CD14-positive monocyte (primary cell): Measurements from ENCODE around the gene ERCC6L2. TPM values are rescaled to one million over a fixed set of nuclear protein-coding genes. Genes with fewer than 3 reads are reported as not detected.

Source experiments
- DNase-seq, 3 donors: peaks; one replicate each; pipeline ENCODE4 v3.0.0-alpha.2; 2011 to 2022
- H2AFZ ChIP-seq: 2 replicates; pipeline ENCODE4 v1.6.0; 2012; ENCODE audit warnings: mild to moderate bottlenecking, low read depth, low read length, inconsistent platforms; ENCODE audit not compliant: insufficient read depth, poor library complexity, severe bottlenecking
- H3K27ac ChIP-seq, 2 donors: 1 replicate in 1 of 2; 2 replicates in 1 of 2; pipeline ENCODE4 v1.5.1; 2012 to 2013; ENCODE audit warnings: low read length in 2 of 2, control low read depth in 1 of 2, inconsistent platforms in 1 of 2, low read depth in 1 of 2, mild to moderate bottlenecking in 1 of 2
- H3K27me3 ChIP-seq, 2 donors: one replicate each; pipeline versions ENCODE4 v1.6.0 to v1.6.1; 2011 to 2013; ENCODE audit warnings: low read length in 2 of 2; ENCODE audit not compliant: control insufficient read depth in 2 of 2, insufficient read depth in 2 of 2
- H3K36me3 ChIP-seq, 2 donors: replicated peaks in 1 of 2; 1 replicate in 1 of 2; 2 replicates in 1 of 2; pipeline versions ENCODE4 v1.5.1 to v1.6.1; 2012 to 2013; ENCODE audit warnings: low read length in 2 of 2, control low read depth in 1 of 2, inconsistent platforms in 1 of 2, mild to moderate bottlenecking in 1 of 2; ENCODE audit not compliant: insufficient read depth in 2 of 2, control insufficient read depth in 1 of 2
- H3K4me1 ChIP-seq, 2 donors: 1 replicate in 1 of 2; 2 replicates in 1 of 2; pipeline versions ENCODE4 v1.5.1 to v1.6.1; 2012 to 2013; ENCODE audit warnings: low read length in 2 of 2, control low read depth in 1 of 2, inconsistent platforms in 1 of 2, mild to moderate bottlenecking in 1 of 2, moderate library complexity in 1 of 2; ENCODE audit not compliant: insufficient read depth in 2 of 2, control insufficient read depth in 1 of 2
- H3K4me2 ChIP-seq: replicated peaks from 2 replicates; pipeline ENCODE3; 2012; ENCODE audit warnings: low read length, moderate library complexity, mild to moderate bottlenecking; ENCODE audit not compliant: poor library complexity, severe bottlenecking; ENCODE audit errors: extremely low read depth
- H3K4me3 ChIP-seq, 3 experiments: fragments of 200-600 bp in 1 of 3; sonication (generic) in 1 of 3; replicated peaks in 1 of 3; 1 replicate in 2 of 3; 2 replicates in 1 of 3; pipeline ENCODE4 v1.5.1; 2011 to 2013; ENCODE audit warnings: low read length in 3 of 3, mild to moderate bottlenecking in 3 of 3, control low read depth in 2 of 3, low read depth in 2 of 3, inconsistent platforms in 1 of 3, moderate library complexity in 1 of 3
- H3K79me2 ChIP-seq: 2 replicates; pipeline ENCODE4 v1.6.0; 2012; ENCODE audit warnings: mild to moderate bottlenecking, control low read depth, inconsistent platforms, low read length, moderate library complexity; ENCODE audit not compliant: insufficient read depth
- H3K9ac ChIP-seq: 2 replicates; pipeline ENCODE4 v1.6.0; 2017; ENCODE audit warnings: low read length, mild to moderate bottlenecking; ENCODE audit not compliant: insufficient read depth, poor library complexity, severe bottlenecking
- H3K9me3 ChIP-seq, 2 donors: replicated peaks in 1 of 2; 1 replicate in 1 of 2; 2 replicates in 1 of 2; pipeline versions ENCODE4 v1.5.1 to v1.6.1; 2012 to 2013; ENCODE audit warnings: low read length in 2 of 2, control low read depth in 1 of 2; ENCODE audit not compliant: control insufficient read depth in 1 of 2, insufficient read depth in 1 of 2
- H4K20me1 ChIP-seq: 2 replicates; pipeline ENCODE4 v1.6.0; 2012; ENCODE audit warnings: mild to moderate bottlenecking, low read length, control low read depth, moderate library complexity; ENCODE audit not compliant: insufficient read depth
- H3K27ac Mint-ChIP-seq, 7 donors: one replicate each; pipeline ENCODE4 v1.8.0; 2020; ENCODE audit warnings: mild to moderate bottlenecking in 7 of 7, mixed read lengths in 7 of 7, moderate library complexity in 6 of 7, inconsistent platforms in 2 of 7
- H3K27me3 Mint-ChIP-seq, 3 donors: one replicate each; pipeline ENCODE4 v1.8.0; 2021 to 2022; ENCODE audit warnings: low read depth in 3 of 3, mild to moderate bottlenecking in 3 of 3, mixed read lengths in 3 of 3, moderate library complexity in 3 of 3, inconsistent platforms in 1 of 3
- H3K36me3 Mint-ChIP-seq, 2 donors: one replicate each; pipeline ENCODE4 v1.8.0; 2020; ENCODE audit warnings: mixed read lengths in 2 of 2, inconsistent platforms in 1 of 2, mild to moderate bottlenecking in 1 of 2
- H3K4me1 Mint-ChIP-seq: one replicate; pipeline ENCODE4 v1.8.0; 2020; ENCODE audit warnings: mild to moderate bottlenecking, mixed read lengths
- H3K4me3 Mint-ChIP-seq, 2 donors: one replicate each; pipeline ENCODE4 v1.8.0; 2020; ENCODE audit warnings: mild to moderate bottlenecking in 2 of 2, mixed read lengths in 2 of 2, moderate library complexity in 1 of 2
- H3K9me3 Mint-ChIP-seq, 7 donors: one replicate each; pipeline ENCODE4 v1.8.0; 2020 to 2022; ENCODE audit warnings: mixed read lengths in 7 of 7, mild to moderate bottlenecking in 6 of 7, moderate library complexity in 6 of 7, inconsistent platforms in 2 of 7
- WGBS: methylation state at CpG from one replicate; pipeline ENCODE4 v1.1.5; 2013; ENCODE audit warnings: missing lambda C conversion rate; ENCODE audit not compliant: insufficient coverage; 5-methylcytosine and 5-hydroxymethylcytosine counted together
- intact Hi-C, 2 donors: fragments of 100-400 bp; cut with micrococcal nuclease; formaldehyde crosslinking; loops; one replicate each; pipeline versions ENCODE4 v1.15.0 to v1.15.1; 2023
- polyA plus RNA-seq, 3 donors: library from polyadenylated mRNA; depleted of rRNA in 1 of 3; unstranded in 2 of 3; stranded (reverse) in 1 of 3; fragments of 300-500 nt in 2 of 3; fragments of >200 nt in 1 of 3; fragmentation: Illumina TruSeq in 2 of 3; gene quantifications; 1 replicate in 2 of 3; 2 replicates in 1 of 3; pipeline ENCODE4 v1.2.3, GENCODE V29; 2012 to 2021
- TF ChIP-seq, protein P1 (sequence below): fragments of 200-600 bp; IDR thresholded peaks from one replicate; pipeline ENCODE4 v1.8.0; 2022; ENCODE audit warnings: antibody characterized with exemption, mild to moderate bottlenecking

ERCC6L2 gene
- polyA plus RNA-seq, 3 donors = 7.1 to 18.9 (median 7.2) TPM

GRCh38 chr9:95834281-95834907 is 41.1 kb upstream of the ERCC6L2 start:
- WGBS = no CpG with 5 or more reads among the region's 3 CpGs
- no peak for DNase-seq

DNA sequence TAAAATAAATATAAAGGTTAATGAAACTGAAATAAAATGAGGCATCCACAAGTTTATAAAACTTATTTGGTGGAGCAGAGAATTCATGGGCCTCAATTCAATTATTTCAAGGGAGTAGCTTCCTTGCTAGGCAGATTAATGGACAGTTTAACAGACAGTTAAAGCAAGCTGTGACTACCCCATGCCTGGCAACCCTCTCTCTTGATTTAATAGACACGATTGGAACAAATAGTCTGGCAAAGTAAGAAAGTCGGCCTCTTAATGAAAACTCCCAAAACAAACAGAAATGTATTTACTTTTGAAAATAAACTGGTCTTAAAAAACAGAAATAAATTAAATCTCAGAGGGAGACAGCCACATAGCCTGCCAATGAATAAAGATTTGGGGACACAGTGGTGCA is 40.1 kb upstream of the ERCC6L2 start:
- no peaks in the 10 kb centered on the region for H3K4me1 ChIP-seq
- H3K27me3 ChIP-seq = no peaks in the 10 kb centered on the region
- peaks cover 2% of the 10 kb centered on the region in 3 donors for H3K27me3 Mint-ChIP-seq
- DNase-seq = no peak
- intact Hi-C loops = no loop called here
- H3K9me3 ChIP-seq = no peaks in the 10 kb centered on the region
- no peaks in the 10 kb centered on the region for H3K36me3 ChIP-seq
- TF ChIP-seq, protein P1, sequence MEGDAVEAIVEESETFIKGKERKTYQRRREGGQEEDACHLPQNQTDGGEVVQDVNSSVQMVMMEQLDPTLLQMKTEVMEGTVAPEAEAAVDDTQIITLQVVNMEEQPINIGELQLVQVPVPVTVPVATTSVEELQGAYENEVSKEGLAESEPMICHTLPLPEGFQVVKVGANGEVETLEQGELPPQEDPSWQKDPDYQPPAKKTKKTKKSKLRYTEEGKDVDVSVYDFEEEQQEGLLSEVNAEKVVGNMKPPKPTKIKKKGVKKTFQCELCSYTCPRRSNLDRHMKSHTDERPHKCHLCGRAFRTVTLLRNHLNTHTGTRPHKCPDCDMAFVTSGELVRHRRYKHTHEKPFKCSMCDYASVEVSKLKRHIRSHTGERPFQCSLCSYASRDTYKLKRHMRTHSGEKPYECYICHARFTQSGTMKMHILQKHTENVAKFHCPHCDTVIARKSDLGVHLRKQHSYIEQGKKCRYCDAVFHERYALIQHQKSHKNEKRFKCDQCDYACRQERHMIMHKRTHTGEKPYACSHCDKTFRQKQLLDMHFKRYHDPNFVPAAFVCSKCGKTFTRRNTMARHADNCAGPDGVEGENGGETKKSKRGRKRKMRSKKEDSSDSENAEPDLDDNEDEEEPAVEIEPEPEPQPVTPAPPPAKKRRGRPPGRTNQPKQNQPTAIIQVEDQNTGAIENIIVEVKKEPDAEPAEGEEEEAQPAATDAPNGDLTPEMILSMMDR = no peak
- no CpG with 5 or more reads among the region's 2 CpGs for WGBS
- H3K27ac ChIP-seq = no peak overlapping the region
- no peaks in the 10 kb centered on the region for H3K4me1 Mint-ChIP-seq
- H3K79me2 ChIP-seq = no peaks in the 10 kb centered on the region
- H3K4me3 ChIP-seq = no peak overlapping the region
- no peak overlapping the region for H2AFZ ChIP-seq
- no peak overlapping the region for H3K4me3 Mint-ChIP-seq
- peaks cover 0 to 5% (median 0%) of the 10 kb centered on the region in 7 donors for H3K9me3 Mint-ChIP-seq
- H3K27ac Mint-ChIP-seq = no peak overlapping the region
- no peak overlapping the region for H3K4me2 ChIP-seq
- H4K20me1 ChIP-seq = no peaks in the 10 kb centered on the region
- no peaks in the 10 kb centered on the region for H3K36me3 Mint-ChIP-seq
- no peak overlapping the region for H3K9ac ChIP-seq

More at GRCh38 chr9:95834281-95834907, 41.1 kb upstream of the ERCC6L2 start:
- Histone ChIP-seq H3K9me3 (no peaks in the 10 kb centered on the region), H3K4me2 (no peak overlapping the region), H4K20me1 (no peaks in the 10 kb centered on the region), H3K79me2 (no peaks in the 10 kb centered on the region), H3K27me3 (no peaks in the 10 kb centered on the region), H3K36me3 (no peaks in the 10 kb centered on the region), H3K27ac (no peak overlapping the region), H3K4me1 (no peaks in the 10 kb centered on the region), H2AFZ (no peak overlapping the region), H3K9ac (no peak overlapping the region), H3K4me3 (no peak overlapping the region)
- H3K4me1 Mint-ChIP-seq = no peaks in the 10 kb centered on the region
- H3K36me3 Mint-ChIP-seq = no peaks in the 10 kb centered on the region
- intact Hi-C loops = no loop called here
- no peak overlapping the region for H3K4me3 Mint-ChIP-seq
- no peak overlapping the region for H3K27ac Mint-ChIP-seq
- TF ChIP-seq, protein P1 = no peak
- peaks cover 2% of the 10 kb centered on the region in 3 donors for H3K27me3 Mint-ChIP-seq
- H3K9me3 Mint-ChIP-seq = peaks cover 0 to 5% (median 0%) of the 10 kb centered on the region in 7 donors
